HepG2 (cell line): ENCODE data around the gene MISFA. TPM values are rescaled to one million over a fixed set of nuclear protein-coding genes. Genes with fewer than 3 reads are reported as not detected.

ENCODE experiments used
- ARNT2 ChIP-seq: sonication (generic); formaldehyde crosslinking; IDR thresholded peaks from 2 replicates; pipeline ENCODE4 v1.8.0; 2022; ENCODE audit warnings: mild to moderate bottlenecking, low read depth, missing genetic modification reagents, moderate library complexity
- ELF3 ChIP-seq: IDR thresholded peaks from 2 replicates; pipeline ENCODE4 v1.6.1; 2016; ENCODE audit warnings: missing genetic modification reagents, missing compliant biosample characterization
- FOXK1 ChIP-seq: sonication (generic); formaldehyde crosslinking; IDR thresholded peaks from 2 replicates; pipeline ENCODE4 v1.4.0; 2020; ENCODE audit warnings: low read depth, missing genetic modification reagents, borderline replicate concordance
- KLF13 ChIP-seq: sonication (generic); formaldehyde crosslinking; IDR thresholded peaks from 2 replicates; pipeline ENCODE4 v1.4.0; 2020; ENCODE audit warnings: mild to moderate bottlenecking, missing genetic modification reagents
- MIER3 ChIP-seq: IDR thresholded peaks from 2 replicates; pipeline ENCODE4 v1.6.1; 2016; ENCODE audit warnings: missing compliant biosample characterization, borderline replicate concordance
- MZF1 ChIP-seq: sonication (generic); formaldehyde crosslinking; IDR thresholded peaks from 2 replicates; pipeline ENCODE4 v1.8.1; 2023; ENCODE audit warnings: mild to moderate bottlenecking, missing genetic modification reagents, borderline replicate concordance
- RNF2 ChIP-seq: fragments of 450-650 bp; conservative IDR thresholded peaks from 2 replicates; pipeline ENCODE4 v1.6.1; 2016; ENCODE audit warnings: low read depth
- SETDB1 ChIP-seq: sonication (generic); formaldehyde crosslinking; IDR thresholded peaks from 2 replicates; pipeline ENCODE4 v1.5.1; 2020; ENCODE audit warnings: missing genetic modification reagents, mild to moderate bottlenecking, borderline replicate concordance
- SMC3 ChIP-seq: IDR thresholded peaks from 2 replicates; pipeline ENCODE4 v1.6.1; 2011; ENCODE audit warnings: low read length, improper control_type of control experiment
- SNAI1 ChIP-seq: sonication (generic); formaldehyde crosslinking; IDR thresholded peaks from 2 replicates; pipeline ENCODE4 v1.5.0; 2020; ENCODE audit warnings: mild to moderate bottlenecking, missing genetic modification reagents, borderline replicate concordance
- THRA ChIP-seq: sonication (generic); formaldehyde crosslinking; IDR thresholded peaks from 2 replicates; pipeline ENCODE4 v1.4.0; 2020; ENCODE audit warnings: missing genetic modification reagents, borderline replicate concordance
- ZBTB21 ChIP-seq: sonication (generic); formaldehyde crosslinking; IDR thresholded peaks from 2 replicates; pipeline ENCODE4 v1.4.0; 2020; ENCODE audit warnings: missing genetic modification reagents
- ZMYM4 ChIP-seq: sonication (generic); formaldehyde crosslinking; IDR thresholded peaks from 2 replicates; pipeline ENCODE4 v1.8.1; 2023; ENCODE audit warnings: mild to moderate bottlenecking, missing genetic modification reagents
- ZNF34 ChIP-seq: sonication (generic); formaldehyde crosslinking; IDR thresholded peaks from 2 replicates; pipeline ENCODE4 v1.4.0; 2020; ENCODE audit warnings: mild to moderate bottlenecking, missing genetic modification reagents, borderline replicate concordance
- ZNF44 ChIP-seq: sonication (generic); formaldehyde crosslinking; IDR thresholded peaks from 2 replicates; pipeline ENCODE4 v1.5.1; 2020; ENCODE audit warnings: mild to moderate bottlenecking, missing genetic modification reagents
- ZNF562 ChIP-seq: sonication (generic); formaldehyde crosslinking; IDR thresholded peaks from 2 replicates; pipeline ENCODE4 v1.8.0; 2022; ENCODE audit warnings: missing genetic modification reagents, borderline replicate concordance
- ZNF577 ChIP-seq: sonication (generic); formaldehyde crosslinking; IDR thresholded peaks from 2 replicates; pipeline ENCODE4 v1.4.0; 2020; ENCODE audit warnings: mild to moderate bottlenecking, low read depth, missing genetic modification reagents, borderline replicate concordance
- ZNF644 ChIP-seq: IDR thresholded peaks from 2 replicates; pipeline ENCODE4 v1.6.1; 2016; ENCODE audit warnings: low read depth
- polyA plus RNA-seq, 8 experiments: library from polyadenylated mRNA; depleted of rRNA in 3 of 8; stranded (reverse) in 7 of 8; unstranded in 1 of 8; fragments of >200 nt; fragmentation: Illumina TruSeq in 4 of 8; extraction: Trizol in 4 of 8; gene quantifications; 2 replicates each; pipeline versions ENCODE4 v1.2.1 to v1.2.3, GENCODE V29; 2011 to 2016; ENCODE audit warnings: low read depth in 4 of 8, missing spikeins in 1 of 8, mixed read lengths in 1 of 8; ENCODE audit not compliant: insufficient read depth in 1 of 8
- total RNA-seq, 5 experiments: library from RNA; depleted of rRNA; stranded (reverse); fragments of >200 nt; fragmentation: Illumina TruSeq; extraction: Trizol; gene quantifications; 2 replicates each; pipeline ENCODE4 v1.2.3, GENCODE V29; 2016; ENCODE audit warnings: low read depth in 1 of 5

The MISFA gene
- total and polyA plus RNA-seq, 2 of the 13 experiments (the other 11 are each of a cell fraction or from before 2014, with no cell fraction given) = 1.4 to 5.4 TPM

- peak; percentile 94 for TF ChIP-seq ZMYM4
- TF ChIP-seq THRA = no peak
- no peak; the same call in 1 of the 2 replicates for TF ChIP-seq SNAI1 (CRISPR knock-in tag)
- TF ChIP-seq ZNF577 (CRISPR knock-in tag) = no peak
- peak; percentile 82 for TF ChIP-seq FOXK1 (CRISPR knock-in tag)
- peak; percentile 60; the same call in 1 of the 2 replicates for TF ChIP-seq MIER3 (CRISPR knock-in tag)
- TF ChIP-seq KLF13 (CRISPR knock-in tag) = no peak
- TF ChIP-seq MZF1 (CRISPR knock-in tag) = no peak
- TF ChIP-seq ZBTB21 (CRISPR knock-in tag) = peak; percentile 100
- 0 out of 2 replicates have a peak, but pooled peaks have one; percentile 16 for TF ChIP-seq ARNT2 (CRISPR knock-in tag)
- TF ChIP-seq ELF3 (CRISPR knock-in tag) = peak; percentile 63; the same call in 1 of the 2 replicates
- no peak for TF ChIP-seq ZNF562 (CRISPR knock-in tag)
- TF ChIP-seq SETDB1 (CRISPR knock-in tag) = no peak
- TF ChIP-seq ZNF44 (CRISPR knock-in tag) = no peak
- no peak for TF ChIP-seq SMC3
- no peak for TF ChIP-seq ZNF644 (CRISPR knock-in tag)
- no peak for TF ChIP-seq ZNF34 (CRISPR knock-in tag)
- peak; percentile 61; the same call in 1 of the 2 replicates for TF ChIP-seq RNF2
Observed at GRCh38 chr11:18634140-18635032, 34.8 kb downstream of the MISFA start, which contains the start of gene SPTY2D1 (continued).
